SU-DHL-6 (cell line): ENCODE data around the gene MAGED4.
"Not testable (repeated sequence)": the region's sequence is repeated elsewhere in the genome, so short reads cannot be mapped to it uniquely, and the experiment has no call there.

ENCODE experiments used
- CTCF ChIP-seq: fragments of 200-600 bp; sonication (generic); IDR thresholded peaks from one replicate; pipeline ENCODE4 v1.5.1; 2017; ENCODE audit warnings: antibody characterized with exemption, mild to moderate bottlenecking, low read length, moderate library complexity; ENCODE audit not compliant: insufficient read depth, poor library complexity, severe bottlenecking
- EZH2phosphoT487 ChIP-seq: fragments of 200-600 bp; sonication (generic), shearing (Covaris generic); conservative IDR thresholded peaks from 2 replicates; pipeline ENCODE4 v1.6.1; 2018; ENCODE audit warnings: mild to moderate bottlenecking, antibody characterized with exemption, low read length, moderate library complexity, mixed read lengths

DNA sequence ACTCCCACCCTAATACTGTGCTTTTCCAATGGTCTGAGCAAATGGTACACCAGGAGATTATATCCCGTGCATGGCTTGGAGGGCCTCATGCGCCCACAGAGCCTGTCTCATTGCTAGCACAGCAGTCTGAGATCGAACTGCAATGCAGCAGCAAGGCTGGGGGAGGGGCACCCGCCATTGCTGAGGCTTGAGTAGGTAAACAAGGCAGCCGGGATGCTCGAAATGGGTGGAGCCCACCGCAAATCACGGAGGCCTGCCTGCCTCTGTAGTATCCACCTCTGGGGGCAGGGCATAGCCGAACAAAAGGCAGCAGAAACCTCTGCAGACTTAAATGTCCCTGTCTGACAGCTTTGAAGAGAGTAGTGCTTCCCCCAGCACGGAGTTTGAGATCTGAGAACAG lies 13.6 kb upstream of the MAGED4 start:
- TF ChIP-seq CTCF, EZH2phosphoT487: not testable (repeated sequence)
